A673 (cell line): ENCODE results near the gene CRACR2B.

Source experiments
- EZH2 ChIP-seq: fragments of 200-600 bp; sonication (generic); IDR thresholded peaks from 2 replicates; pipeline ENCODE4 v1.6.1; 2017; ENCODE audit warnings: borderline replicate concordance, low read depth, mild to moderate bottlenecking, mixed read lengths, antibody characterized with exemption, low read length; ENCODE audit not compliant: poor library complexity, severe bottlenecking
- TF ChIP-seq, protein P1 (sequence below): fragments of 300-800, 200-600 bp; sonication (generic); conservative IDR thresholded peaks from 2 replicates; pipeline ENCODE4 v1.5.1; 2017; ENCODE audit warnings: low read depth, mild to moderate bottlenecking, antibody characterized with exemption, low read length, moderate library complexity, mixed read lengths

DNA sequence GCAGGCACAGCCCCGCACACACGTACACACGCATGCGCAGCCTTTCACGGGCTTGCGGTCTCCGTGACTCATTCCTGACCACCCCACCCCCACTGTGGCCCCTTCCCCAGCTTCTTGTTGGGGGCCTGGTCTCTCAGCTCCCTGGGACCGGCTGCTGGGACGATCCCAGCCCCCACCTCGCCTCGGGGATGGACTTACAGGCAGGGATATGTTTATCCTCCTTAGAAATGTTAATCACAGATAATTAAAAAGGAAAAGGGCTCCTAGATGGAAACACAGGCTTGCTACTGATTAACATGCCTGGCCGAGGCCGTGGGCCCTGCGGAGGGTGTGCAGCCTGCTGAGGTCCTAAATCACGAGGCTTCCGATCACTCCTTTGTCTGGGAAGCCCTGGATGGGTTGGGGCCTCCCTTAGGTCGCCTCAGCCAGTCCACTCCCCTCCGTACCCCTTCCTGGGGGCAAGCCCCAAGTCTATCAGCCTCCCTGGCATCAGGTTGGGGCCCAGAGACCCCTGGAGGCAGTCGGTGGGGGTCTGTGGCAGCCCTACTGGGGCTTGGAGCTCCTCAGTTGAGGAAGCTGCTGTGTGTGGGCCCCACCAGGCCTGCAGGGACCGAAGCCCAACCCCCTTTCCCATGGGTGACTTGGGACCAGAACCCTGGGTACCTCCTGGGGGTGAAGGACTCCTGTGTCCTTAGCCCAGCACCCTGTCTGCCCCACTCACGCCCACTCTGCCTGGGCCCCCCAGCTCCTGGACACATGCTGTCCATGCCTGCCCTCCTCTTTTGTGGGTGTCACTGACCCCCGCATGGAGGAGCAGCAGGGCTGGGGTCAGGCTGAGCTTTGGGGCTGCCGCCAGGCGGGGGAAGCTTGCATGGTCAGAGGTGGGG is 35.5 kb downstream of the CRACR2B start:
- TF ChIP-seq, protein P1, sequence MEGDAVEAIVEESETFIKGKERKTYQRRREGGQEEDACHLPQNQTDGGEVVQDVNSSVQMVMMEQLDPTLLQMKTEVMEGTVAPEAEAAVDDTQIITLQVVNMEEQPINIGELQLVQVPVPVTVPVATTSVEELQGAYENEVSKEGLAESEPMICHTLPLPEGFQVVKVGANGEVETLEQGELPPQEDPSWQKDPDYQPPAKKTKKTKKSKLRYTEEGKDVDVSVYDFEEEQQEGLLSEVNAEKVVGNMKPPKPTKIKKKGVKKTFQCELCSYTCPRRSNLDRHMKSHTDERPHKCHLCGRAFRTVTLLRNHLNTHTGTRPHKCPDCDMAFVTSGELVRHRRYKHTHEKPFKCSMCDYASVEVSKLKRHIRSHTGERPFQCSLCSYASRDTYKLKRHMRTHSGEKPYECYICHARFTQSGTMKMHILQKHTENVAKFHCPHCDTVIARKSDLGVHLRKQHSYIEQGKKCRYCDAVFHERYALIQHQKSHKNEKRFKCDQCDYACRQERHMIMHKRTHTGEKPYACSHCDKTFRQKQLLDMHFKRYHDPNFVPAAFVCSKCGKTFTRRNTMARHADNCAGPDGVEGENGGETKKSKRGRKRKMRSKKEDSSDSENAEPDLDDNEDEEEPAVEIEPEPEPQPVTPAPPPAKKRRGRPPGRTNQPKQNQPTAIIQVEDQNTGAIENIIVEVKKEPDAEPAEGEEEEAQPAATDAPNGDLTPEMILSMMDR, result no peak
- no peak for TF ChIP-seq EZH2
